Caki2 (cell line): ENCODE measurements around the gene TM9SF4. TPM values are rescaled to one million over a fixed set of nuclear protein-coding genes. Genes with fewer than 3 reads are reported as not detected.
"Not testable (repeated sequence)": the region's sequence is repeated elsewhere in the genome, so short reads cannot be mapped to it uniquely, and the experiment has no call there.

Source experiments
- DNase-seq: peaks from one replicate; pipeline ENCODE4 v3.0.0-alpha.2; 2015; ENCODE audit warnings: low read depth
- in situ Hi-C: cut with HindIII; loops from 2 replicates; pipeline ENCODE4 v1.10.0; 2016; ENCODE audit warnings: low sequenced_read_pairs, low pct_unique_long_range_greater_than_20kb, mixed read lengths
- total RNA-seq: library from RNA; depleted of rRNA; stranded (reverse); fragments of >200 nt; shearing (Covaris generic); gene quantifications from 2 replicates; pipeline ENCODE4 v1.2.3, GENCODE V29; 2014; ENCODE audit warnings: low replicate concordance

Gene TM9SF4
- total RNA-seq, 1 experiment from 2014 or later = 13.1 TPM

GRCh38 chr20:32193996-32194395, 84.5 kb downstream of the TM9SF4 start:
- DNase-seq = no peak
- in situ Hi-C loops = no loop called here

GRCh38 chr20:32195581-32195980, 86.1 kb downstream of the TM9SF4 start:
- no peak for DNase-seq
- in situ Hi-C loops = no loop called here

DNA sequence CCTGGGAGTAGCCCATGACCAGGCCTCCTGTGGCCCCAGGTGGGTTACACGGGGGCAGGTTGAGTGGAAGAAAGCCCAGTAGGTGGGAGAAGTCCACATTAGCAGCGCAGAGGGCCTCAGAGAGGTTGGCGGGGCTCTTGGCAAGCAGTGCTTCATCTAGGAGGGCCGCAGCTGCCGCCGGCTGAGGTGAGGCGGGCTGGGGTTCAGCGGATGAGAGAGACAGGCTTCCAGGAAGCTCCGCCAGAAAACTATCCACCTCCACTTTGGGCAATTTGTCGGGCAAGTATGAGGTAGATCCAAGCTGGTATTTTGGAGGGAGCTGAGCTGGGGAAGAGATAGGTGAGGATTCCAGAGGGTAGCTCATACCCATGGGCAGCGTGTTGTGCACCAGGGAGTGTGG, 87.1 kb downstream of the TM9SF4 start:
- DNase-seq, in situ Hi-C loops: not testable (repeated sequence)

DNA sequence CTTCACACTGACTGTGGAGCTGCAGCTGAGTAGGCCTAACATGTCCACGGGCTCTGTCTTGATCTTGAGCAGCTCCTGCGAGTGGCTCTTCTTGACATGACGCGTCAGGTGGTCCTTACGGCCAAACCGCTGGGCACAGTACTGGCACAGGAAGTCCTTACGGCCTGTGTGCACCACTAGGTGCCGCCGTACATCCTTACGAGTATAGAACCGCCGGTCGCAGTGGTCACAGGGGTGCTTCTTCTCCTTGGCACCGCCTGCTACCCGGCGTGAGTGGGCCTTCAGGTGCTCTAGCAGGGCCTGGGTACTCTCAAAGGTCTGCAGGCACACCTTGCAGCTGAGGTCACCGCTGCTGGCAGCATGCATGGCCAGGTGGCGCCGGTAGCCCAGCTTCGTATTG, 87.6 kb downstream of the TM9SF4 start:
- DNase-seq, in situ Hi-C loops: not testable (repeated sequence)

GRCh38 chr20:32199006-32199405, 89.5 kb downstream of the TM9SF4 start:
- in situ Hi-C loops = no loop called here
- DNase-seq = no peak

DNA sequence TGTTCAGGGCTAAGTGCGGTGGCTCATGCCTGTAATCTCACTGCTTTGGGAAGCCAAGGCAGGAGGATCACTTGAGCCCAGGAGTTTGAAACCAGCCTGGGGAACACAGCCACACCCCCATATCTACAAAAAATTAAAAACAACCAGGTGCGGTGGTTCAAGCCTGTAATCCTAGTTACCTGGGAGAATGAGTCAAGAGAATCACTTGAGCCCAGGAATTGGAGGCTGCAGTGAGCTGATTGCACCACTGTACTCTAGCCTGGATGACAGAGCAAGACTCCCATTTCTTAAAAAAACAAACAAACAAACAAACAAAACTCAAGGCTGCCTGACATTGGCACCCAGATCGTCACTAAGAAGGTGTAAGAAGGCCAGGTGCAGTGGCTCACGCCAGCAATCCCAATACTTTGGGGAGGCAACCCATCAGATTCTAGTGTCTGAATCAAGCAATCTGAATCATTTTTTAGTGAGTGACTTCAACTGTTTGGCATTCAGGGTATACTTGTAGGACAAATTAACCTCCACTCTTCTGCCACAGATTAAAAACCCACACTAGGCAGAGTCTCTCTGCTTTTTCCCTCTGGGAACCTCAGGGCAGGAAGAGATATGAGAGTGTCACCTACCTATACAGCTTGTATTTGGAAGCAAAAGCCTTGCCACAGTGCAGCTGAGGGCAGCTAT, 91.9 kb downstream of the TM9SF4 start:
- in situ Hi-C loops = no loop called here
- DNase-seq = no peak

GRCh38 chr20:32201977-32202363, 92.5 kb downstream of the TM9SF4 start:
- no peak for DNase-seq
- in situ Hi-C loops = no loop called here

DNA sequence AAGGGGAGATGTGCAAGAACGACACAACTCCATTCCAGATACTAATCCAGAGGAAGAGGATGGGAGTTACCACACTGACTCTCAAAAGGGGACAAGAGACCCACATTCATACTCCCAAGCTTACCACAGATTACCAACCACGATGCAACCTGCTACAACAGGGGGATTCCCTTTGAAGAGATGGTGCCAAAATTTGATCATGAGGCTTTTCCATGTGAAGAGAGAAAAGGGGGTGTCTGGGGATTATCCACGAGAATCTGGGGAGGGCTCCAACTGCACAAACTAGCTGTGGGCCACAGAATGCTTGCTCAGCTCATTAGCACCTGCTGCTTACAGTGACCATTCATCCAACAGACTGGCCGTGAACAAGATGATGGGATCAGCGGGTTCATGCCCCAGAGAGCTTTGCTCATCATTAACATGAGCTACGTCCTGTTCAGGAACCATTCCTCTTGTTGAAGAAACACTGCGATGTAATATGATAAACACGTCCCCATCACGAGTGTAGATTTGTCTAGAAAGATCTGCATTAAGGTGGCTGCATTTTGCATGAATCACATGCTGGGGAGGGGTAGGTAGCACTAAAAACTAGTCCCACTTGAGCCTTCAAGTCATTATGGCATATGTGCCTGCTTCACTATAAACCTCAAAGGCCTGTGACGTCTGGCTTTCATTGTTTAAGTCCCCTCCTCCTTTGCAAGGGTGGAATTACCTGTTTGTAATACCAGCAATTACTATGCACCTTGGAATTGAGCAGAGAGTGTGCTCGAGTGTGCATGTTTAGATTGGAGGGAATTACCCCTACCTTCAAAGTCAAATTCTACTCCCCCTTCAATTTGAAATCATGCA, 94.1 kb downstream of the TM9SF4 start:
- DNase-seq = no peak
- in situ Hi-C loops = no loop called here

DNA sequence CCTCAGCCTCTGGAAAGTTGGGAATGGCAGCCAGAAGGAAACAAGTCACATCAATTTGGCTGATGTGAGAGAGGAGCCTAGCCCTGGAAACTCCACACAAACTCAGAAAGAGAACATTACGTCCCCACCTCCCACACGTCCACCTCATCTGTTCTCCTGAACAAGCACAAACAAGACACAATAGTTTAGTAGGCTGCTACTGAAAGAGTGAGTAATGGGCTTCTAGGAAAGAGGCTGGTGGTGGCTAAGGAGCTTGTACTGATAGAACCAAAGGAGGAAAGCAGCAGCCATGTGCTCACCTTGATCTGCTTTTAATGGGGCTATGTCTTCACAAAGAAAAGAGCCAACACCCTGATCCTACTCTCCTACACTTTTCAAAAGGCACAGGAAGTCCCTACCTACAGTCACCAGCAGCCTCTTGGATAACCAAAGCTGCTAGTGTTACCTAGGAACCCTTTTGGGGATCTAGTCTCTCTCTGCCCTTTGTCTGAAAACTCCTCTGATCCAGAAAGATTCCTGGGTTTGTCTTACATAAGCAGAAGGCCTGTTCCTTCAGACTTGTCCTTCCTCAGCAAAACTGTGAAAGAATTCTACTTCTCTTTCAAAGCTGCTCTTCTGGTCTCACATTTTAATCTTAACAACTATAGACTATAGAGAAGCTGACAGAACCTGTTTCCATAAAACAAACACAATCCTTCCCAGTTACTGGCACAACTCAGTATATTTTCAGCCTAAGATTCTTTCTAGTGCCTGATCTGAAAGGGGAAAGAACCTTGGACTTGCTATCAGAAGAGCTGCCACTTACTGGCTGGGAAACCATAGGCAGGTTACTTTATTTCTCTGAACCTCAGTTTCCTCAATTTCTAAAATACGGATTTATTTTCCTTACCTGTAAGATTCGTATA, 94.9 kb downstream of the TM9SF4 start:
- DNase-seq = no peak
- in situ Hi-C loops = no loop called here

DNA sequence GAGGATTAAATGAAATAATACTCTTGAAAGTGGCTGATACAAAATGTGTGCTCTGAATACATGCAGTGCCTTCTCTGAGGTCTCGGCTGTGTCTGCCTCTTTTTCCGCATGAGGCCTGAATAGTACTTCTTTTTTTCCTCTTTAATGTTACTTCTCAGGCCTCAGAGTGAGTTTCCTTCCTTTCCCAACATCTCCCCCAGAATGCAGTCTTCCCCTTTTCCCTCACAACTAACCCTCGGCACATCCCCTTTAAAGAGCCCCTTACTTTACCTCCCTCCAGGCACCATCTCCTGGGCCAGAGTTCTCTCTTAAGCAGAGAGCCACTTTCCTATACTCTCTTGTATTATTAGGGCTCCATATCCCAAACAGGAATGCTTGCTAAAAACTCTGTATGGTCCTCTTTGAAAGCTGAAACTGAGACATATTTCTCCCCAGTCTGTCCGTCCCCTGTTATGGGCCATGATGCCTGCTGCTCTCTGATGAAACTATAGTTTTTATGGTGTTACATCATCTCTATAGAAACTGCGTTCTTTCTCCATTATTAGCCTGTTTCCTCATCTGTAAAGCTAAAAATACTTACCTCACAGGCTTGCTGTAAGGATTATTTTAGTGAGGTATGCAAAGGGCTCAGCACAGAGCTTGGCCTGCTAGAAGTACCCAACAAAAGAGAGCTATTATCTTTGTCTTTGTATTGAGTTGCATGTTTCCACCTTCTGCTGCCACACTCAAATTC, 95.8 kb downstream of the TM9SF4 start:
- in situ Hi-C loops = no loop called here
- no peak for DNase-seq

DNA sequence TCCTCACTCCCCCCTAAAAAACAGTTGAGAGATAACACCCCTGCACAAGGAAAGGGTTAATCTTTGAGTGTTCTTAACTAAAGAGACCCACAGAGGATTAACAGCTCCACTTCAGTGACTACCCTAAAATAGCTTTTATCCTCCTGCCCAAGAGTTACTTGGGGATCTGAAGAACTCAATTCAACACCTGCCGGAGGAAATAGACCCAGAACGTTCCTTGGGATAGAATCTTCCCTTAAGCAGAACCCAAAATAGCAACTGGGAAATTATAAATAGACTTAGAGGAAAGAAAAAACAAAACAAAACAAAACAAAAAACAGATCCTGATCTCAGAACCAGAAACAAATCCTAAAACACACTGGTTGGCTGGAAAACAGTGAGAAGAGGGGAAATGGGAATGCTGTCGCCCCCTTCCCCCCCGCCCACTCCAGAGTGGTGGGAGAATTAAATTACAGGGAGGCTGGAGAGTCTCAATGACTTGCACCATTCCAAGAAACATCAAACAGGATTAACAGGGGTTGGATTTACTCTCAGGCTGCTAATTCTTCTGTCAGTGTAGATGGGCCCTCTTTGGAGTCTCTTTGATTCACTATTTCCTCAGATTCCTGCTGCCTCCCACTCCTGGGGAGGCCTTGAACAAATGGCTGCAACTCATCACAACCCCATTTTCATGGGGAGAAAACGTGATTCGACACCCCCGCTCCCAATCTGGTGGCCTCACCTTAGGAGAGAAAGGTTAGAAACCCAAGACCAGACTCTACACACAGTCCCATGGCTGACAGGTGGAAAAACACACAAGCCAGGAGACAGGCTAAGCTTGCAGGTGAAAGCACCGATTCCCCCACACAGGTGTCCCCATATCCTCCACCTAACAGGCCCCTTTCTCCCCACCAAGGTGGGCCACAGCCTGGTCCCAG, 96.6 kb downstream of the TM9SF4 start:
- in situ Hi-C loops = no loop called here
- DNase-seq = no peak

DNA sequence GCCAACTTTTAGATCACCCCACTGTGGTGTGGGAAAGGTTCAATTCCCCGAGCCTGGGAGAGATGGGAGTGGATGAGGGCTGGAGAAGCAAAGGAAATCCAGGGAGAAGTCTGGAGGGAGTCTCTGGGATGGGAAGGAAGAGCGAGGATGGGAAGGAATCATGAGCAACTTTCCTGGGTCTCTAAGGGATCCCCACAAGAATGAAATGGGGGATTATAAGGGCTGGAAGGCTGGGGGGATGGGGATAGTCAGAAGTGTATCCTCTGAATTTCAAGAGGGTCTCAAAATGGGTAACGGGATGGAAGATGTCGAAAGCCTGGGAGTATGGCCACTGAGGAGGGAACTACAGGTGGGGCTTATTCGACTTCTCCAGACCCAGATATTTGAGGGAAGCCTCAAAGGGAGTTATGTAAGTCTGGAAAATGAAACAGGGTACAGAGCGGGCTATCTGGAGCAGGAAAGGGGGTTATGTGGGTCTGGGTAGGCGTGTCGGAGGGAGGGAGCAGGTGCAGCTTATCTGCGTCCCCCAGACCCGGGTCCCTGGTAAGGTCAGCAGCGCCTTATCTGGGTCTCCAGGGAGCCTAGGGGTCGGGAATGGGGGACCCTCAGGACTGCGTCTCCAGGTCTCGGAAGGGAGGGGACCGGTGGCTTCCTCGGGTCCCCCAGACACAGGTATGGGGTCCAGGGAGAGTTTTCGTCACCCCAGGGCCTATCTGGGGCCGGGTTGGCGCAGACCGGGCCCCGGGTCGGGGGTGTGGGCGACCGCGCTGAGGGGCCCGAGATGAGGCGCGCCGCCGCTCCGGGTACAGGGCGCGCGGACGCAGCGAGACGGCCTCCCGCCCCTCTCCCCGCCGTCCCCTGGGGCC, 97.5 kb downstream of the TM9SF4 start:
- DNase-seq = no peak
- in situ Hi-C loops = no loop called here

GRCh38 chr20:32207626-32208498, 98.3 kb downstream of the TM9SF4 start, which contains the start of the genes PLAGL2 and POFUT1:
PLAGL2 (minus strand) TSS chr20:32207743; CDS start chr20:32202178, 5,565 bp downstream.
POFUT1 (plus strand) TSS chr20:32207880; CDS start chr20:32207942, 62 bp downstream.
- DNase-seq = peak; percentile 88
- in situ Hi-C loops = no loop called here

- DNase-seq = no peak
- in situ Hi-C loops = no loop called here
These were observed 99.1 kb downstream of the TM9SF4 start for GRCh38 chr20:32208499-32209154.
